GM18519 (cell line): ENCODE data around the gene CYP2A6.
"Not testable (repeated sequence)": the region's sequence is repeated elsewhere in the genome, so short reads cannot be mapped to it uniquely, and the experiment has no call there.

Experiments
- ATAC-seq: cut with Tn5 transposase; IDR thresholded peaks from one replicate; pipeline ENCODE4 v1.9.1; 2021; ENCODE audit warnings: mild to moderate bottlenecking, moderate library complexity; ENCODE audit not compliant: unreplicated experiment, low FRiP score

Gene CYP2A6

GRCh38 chr19:40852467-40853152, 2.4 kb upstream of the CYP2A6 start:
- not testable (repeated sequence) for ATAC-seq

- ATAC-seq: not testable (repeated sequence)
Measured at GRCh38 chr19:40846722-40847121, 3.5 kb downstream of the CYP2A6 start.

GRCh38 chr19:40843653-40844052, 6.6 kb downstream of the CYP2A6 start:
- not testable (repeated sequence) for ATAC-seq

- ATAC-seq: not testable (repeated sequence)
Measured at GRCh38 chr19:40842997-40843652, 7.1 kb downstream of the CYP2A6 start.

GRCh38 chr19:40842012-40842411, 8.2 kb downstream of the CYP2A6 start:
- not testable (repeated sequence) for ATAC-seq

GRCh38 chr19:40838477-40838876, 11.8 kb downstream of the CYP2A6 start:
- not testable (repeated sequence) for ATAC-seq

- no peak for ATAC-seq
Measured at GRCh38 chr19:40836754-40837429, 13.4 kb downstream of the CYP2A6 start.

GRCh38 chr19:40833728-40834533, 16.3 kb downstream of the CYP2A6 start:
- ATAC-seq: not testable (repeated sequence)

GRCh38 chr19:40832431-40832790, 17.8 kb downstream of the CYP2A6 start:
- not testable (repeated sequence) for ATAC-seq

GRCh38 chr19:40831502-40832430, 18.5 kb downstream of the CYP2A6 start:
- ATAC-seq: no peak

GRCh38 chr19:40830741-40831140, 19.5 kb downstream of the CYP2A6 start:
- not testable (repeated sequence) for ATAC-seq

- ATAC-seq: no peak
Measured at GRCh38 chr19:40829205-40829604, 21.0 kb downstream of the CYP2A6 start.

- ATAC-seq: no peak
Measured at GRCh38 chr19:40827386-40828247, 22.6 kb downstream of the CYP2A6 start.

- ATAC-seq: not testable (repeated sequence)
Measured at GRCh38 chr19:40826699-40827385, 23.4 kb downstream of the CYP2A6 start.

GRCh38 chr19:40826312-40826698, 23.9 kb downstream of the CYP2A6 start:
- not testable (repeated sequence) for ATAC-seq

GRCh38 chr19:40825460-40826095, 24.7 kb downstream of the CYP2A6 start:
- not testable (repeated sequence) for ATAC-seq

- not testable (repeated sequence) for ATAC-seq
Measured at GRCh38 chr19:40824916-40825315, 25.3 kb downstream of the CYP2A6 start.
